Uterus (tissue), 4 donors: Measurements from ENCODE around the gene IL18RAP. TPM values are rescaled to one million over a fixed set of nuclear protein-coding genes. Genes with fewer than 3 reads are reported as not detected.

ENCODE experiments used
- DNase-seq, 2 donors: peaks; one replicate each; pipeline ENCODE4 v3.0.0-alpha.2; 2019 to 2020
- H3K27ac ChIP-seq, 2 donors: fragments of 200-600 bp; sonication (generic); 1 replicate in 1 of 2; 2 replicates in 1 of 2; pipeline ENCODE4 v1.5.1; 2016 to 2018
- H3K27me3 ChIP-seq, 2 donors: fragments of 200-600 bp; sonication (generic); one replicate each; pipeline ENCODE4 v1.5.1; 2018 to 2019; ENCODE audit warnings: control low read depth in 1 of 2
- H3K36me3 ChIP-seq, 2 donors: fragments of 200-600 bp; sonication (generic); one replicate each; pipeline ENCODE4 v1.5.1; 2019; ENCODE audit warnings: control low read depth in 1 of 2
- H3K4me1 ChIP-seq, 2 donors: fragments of 200-600 bp; sonication (generic); one replicate each; pipeline ENCODE4 v1.5.1; 2018 to 2019; ENCODE audit warnings: control low read depth in 1 of 2
- H3K4me3 ChIP-seq, 2 donors: fragments of 200-600 bp; sonication (generic); 1 replicate in 1 of 2; 2 replicates in 1 of 2; pipeline ENCODE4 v1.5.1; 2018 to 2019; ENCODE audit warnings: mild to moderate bottlenecking in 1 of 2
- H3K9me3 ChIP-seq, 2 donors: fragments of 200-600 bp; sonication (generic); one replicate each; pipeline ENCODE4 v1.5.1; 2019; ENCODE audit warnings: control low read depth in 1 of 2
- POLR2A ChIP-seq, 2 donors: fragments of 450-650 bp; IDR thresholded peaks; one replicate each; pipeline ENCODE4 v1.6.1; 2016; ENCODE audit warnings: antibody characterized with exemption in 2 of 2, mild to moderate bottlenecking in 1 of 2, moderate library complexity in 1 of 2
- intact Hi-C: fragments of 100-400 bp; cut with DNase I; formaldehyde crosslinking; loops from one replicate; pipeline ENCODE4 v1.15.1; 2023; ENCODE audit warnings: low total_unique reads
- total RNA-seq, 4 donors: library from RNA; depleted of rRNA in 3 of 4; stranded (reverse); fragments of >200 nt in 3 of 4; gene quantifications; one replicate each; pipeline versions ENCODE4 v1.1.0 to v1.2.4, GENCODE V29; 2014 to 2023
- TF ChIP-seq, protein P1 (sequence below), 4 experiments: fragments of 200-600 bp in 2 of 4; fragments of 450-650 bp in 2 of 4; sonication (generic) in 2 of 4; IDR thresholded peaks; one replicate each; pipeline ENCODE4 v1.5.1; 2016 to 2019; ENCODE audit warnings: antibody characterized with exemption in 4 of 4, mild to moderate bottlenecking in 2 of 4, moderate library complexity in 1 of 4
- donor health status: DM: yes; HTN: yes; CAD: no.

The IL18RAP gene
- total RNA-seq, 4 donors from 2014 or later = 0.29 to 1.9 (median 0.76) TPM

- DNase-seq = no peak
- Histone ChIP-seq H3K9me3 (no peaks in the 10 kb centered on the region), H3K4me1 (no peaks in the 10 kb centered on the region), H3K27me3 (no peaks in the 10 kb centered on the region), H3K27ac (no peak overlapping the region), H3K4me3 (no peak overlapping the region), H3K36me3 (no peaks in the 10 kb centered on the region)
- TF ChIP-seq, protein P1, sequence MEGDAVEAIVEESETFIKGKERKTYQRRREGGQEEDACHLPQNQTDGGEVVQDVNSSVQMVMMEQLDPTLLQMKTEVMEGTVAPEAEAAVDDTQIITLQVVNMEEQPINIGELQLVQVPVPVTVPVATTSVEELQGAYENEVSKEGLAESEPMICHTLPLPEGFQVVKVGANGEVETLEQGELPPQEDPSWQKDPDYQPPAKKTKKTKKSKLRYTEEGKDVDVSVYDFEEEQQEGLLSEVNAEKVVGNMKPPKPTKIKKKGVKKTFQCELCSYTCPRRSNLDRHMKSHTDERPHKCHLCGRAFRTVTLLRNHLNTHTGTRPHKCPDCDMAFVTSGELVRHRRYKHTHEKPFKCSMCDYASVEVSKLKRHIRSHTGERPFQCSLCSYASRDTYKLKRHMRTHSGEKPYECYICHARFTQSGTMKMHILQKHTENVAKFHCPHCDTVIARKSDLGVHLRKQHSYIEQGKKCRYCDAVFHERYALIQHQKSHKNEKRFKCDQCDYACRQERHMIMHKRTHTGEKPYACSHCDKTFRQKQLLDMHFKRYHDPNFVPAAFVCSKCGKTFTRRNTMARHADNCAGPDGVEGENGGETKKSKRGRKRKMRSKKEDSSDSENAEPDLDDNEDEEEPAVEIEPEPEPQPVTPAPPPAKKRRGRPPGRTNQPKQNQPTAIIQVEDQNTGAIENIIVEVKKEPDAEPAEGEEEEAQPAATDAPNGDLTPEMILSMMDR (IDR thresholded peaks at IDR 0.05) = no peak
- TF ChIP-seq POLR2A (IDR thresholded peaks at IDR 0.05) = no peak
- intact Hi-C loops = no loop called here
Measured at GRCh38 chr2:102436323-102436722, 13.4 kb downstream of the IL18RAP start.

GRCh38 chr2:102437122-102437521 is 14.2 kb downstream of the IL18RAP start:
- intact Hi-C loops = no loop called here
- no peaks in the 10 kb centered on the region for H3K36me3 ChIP-seq
- no peaks in the 10 kb centered on the region for H3K27me3 ChIP-seq
- no peak for DNase-seq
- no peaks in the 10 kb centered on the region for H3K9me3 ChIP-seq
- H3K27ac ChIP-seq = no peak overlapping the region
- TF ChIP-seq POLR2A (IDR thresholded peaks at IDR 0.05) = no peak
- H3K4me1 ChIP-seq = no peaks in the 10 kb centered on the region
- no peak overlapping the region for H3K4me3 ChIP-seq

DNA sequence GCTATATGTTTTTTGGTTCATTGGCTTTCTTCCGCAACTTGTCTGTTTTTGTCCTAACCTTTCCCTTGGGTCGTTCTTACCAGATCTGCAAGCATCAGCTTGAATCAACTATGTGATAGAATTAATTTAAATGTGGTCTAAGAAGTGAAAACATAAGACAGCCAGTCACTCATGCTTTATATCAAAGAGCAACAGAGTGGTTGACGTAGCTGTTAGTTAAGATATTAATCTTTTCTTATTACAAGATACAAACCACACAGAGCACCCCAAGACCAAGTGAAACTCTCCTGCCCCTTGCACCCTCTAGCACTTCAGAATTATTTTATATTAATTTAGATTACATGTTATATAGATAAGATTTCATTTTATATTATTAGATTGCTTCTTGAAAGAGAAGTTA is 15.2 kb downstream of the IL18RAP start:
- H3K9me3 ChIP-seq = no peaks in the 10 kb centered on the region
- no peak for DNase-seq
- intact Hi-C loops = no loop called here
- H3K36me3 ChIP-seq = no peaks in the 10 kb centered on the region
- H3K27me3 ChIP-seq = no peaks in the 10 kb centered on the region
- no peak overlapping the region for H3K27ac ChIP-seq
- no peaks in the 10 kb centered on the region for H3K4me1 ChIP-seq
- TF ChIP-seq, protein P1 (IDR thresholded peaks at IDR 0.05) = no peak
- TF ChIP-seq POLR2A (IDR thresholded peaks at IDR 0.05) = no peak
- no peak overlapping the region for H3K4me3 ChIP-seq

DNA sequence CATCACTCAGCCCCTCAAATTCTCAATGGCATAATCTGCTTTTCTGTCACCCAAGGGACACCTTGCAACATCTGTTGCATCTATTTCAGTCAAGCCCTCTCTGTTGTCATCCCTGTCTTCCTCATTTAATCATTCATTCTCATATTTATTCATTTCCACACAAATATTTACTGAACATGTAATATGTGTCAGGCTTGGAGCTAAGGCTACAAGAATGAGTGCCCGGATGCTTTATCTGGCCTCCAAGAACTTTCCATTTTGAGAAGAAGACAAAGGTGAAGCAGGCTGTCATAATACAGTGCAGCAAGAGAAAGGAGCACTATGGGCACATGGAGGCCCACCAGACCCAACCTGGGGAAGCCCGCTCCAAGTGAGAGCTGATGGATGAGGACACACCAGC is 15.6 kb downstream of the IL18RAP start:
- H3K4me1 ChIP-seq = no peaks in the 10 kb centered on the region
- no peaks in the 10 kb centered on the region for H3K27me3 ChIP-seq
- TF ChIP-seq, protein P1 (IDR thresholded peaks at IDR 0.05) = no peak
- no peak for TF ChIP-seq POLR2A (IDR thresholded peaks at IDR 0.05)
- H3K27ac ChIP-seq = no peak overlapping the region
- no peaks in the 10 kb centered on the region for H3K36me3 ChIP-seq
- no peak overlapping the region for H3K4me3 ChIP-seq
- intact Hi-C loops = no loop called here
- no peak for DNase-seq
- no peaks in the 10 kb centered on the region for H3K9me3 ChIP-seq

GRCh38 chr2:102439065-102439695 is 16.2 kb downstream of the IL18RAP start:
- intact Hi-C loops = no loop called here
- no peaks in the 10 kb centered on the region for H3K27me3 ChIP-seq
- H3K27ac ChIP-seq = no peak overlapping the region
- no peaks in the 10 kb centered on the region for H3K4me1 ChIP-seq
- no peak overlapping the region for H3K4me3 ChIP-seq
- DNase-seq = no peak
- TF ChIP-seq, protein P1 (IDR thresholded peaks at IDR 0.05) = no peak
- no peak for TF ChIP-seq POLR2A (IDR thresholded peaks at IDR 0.05)
- H3K9me3 ChIP-seq = no peaks in the 10 kb centered on the region
- no peaks in the 10 kb centered on the region for H3K36me3 ChIP-seq
